DND-41 (cell line): Measurements from ENCODE around the gene CXCL9.

Source experiments
- ATAC-seq: fragments of 200-7000 bp; cut with Tn5 transposase; 3 replicates; pipeline ENCODE4 v1.9.1; 2021; ENCODE audit warnings: low read depth; ENCODE audit not compliant: insufficient read depth
- DNase-seq: peaks from one replicate; pipeline ENCODE4 v3.0.0-alpha.2; 2020
- H2AFZ ChIP-seq: 2 replicates; pipeline ENCODE4 v1.6.0; 2012; ENCODE audit warnings: low read depth, low read length
- H3K27ac ChIP-seq: 2 replicates; pipeline ENCODE4 v1.5.1; 2012; ENCODE audit warnings: low read length, inconsistent platforms
- H3K27me3 ChIP-seq: fragments of 200-600 bp; sonication (generic); 2 replicates; pipeline ENCODE4 v1.6.0; 2012; ENCODE audit warnings: low read length, mild to moderate bottlenecking, inconsistent platforms; ENCODE audit not compliant: insufficient read depth, poor library complexity
- H3K36me3 ChIP-seq: 2 replicates; pipeline ENCODE4 v1.5.1; 2012; ENCODE audit warnings: low read length, inconsistent platforms; ENCODE audit not compliant: insufficient read depth
- H3K4me1 ChIP-seq: 2 replicates; pipeline ENCODE4 v1.5.1; 2012; ENCODE audit warnings: mild to moderate bottlenecking, low read length; ENCODE audit not compliant: insufficient read depth
- H3K4me2 ChIP-seq: 2 replicates; pipeline ENCODE4 v1.6.0; 2012; ENCODE audit warnings: mild to moderate bottlenecking, moderate library complexity, low read length, inconsistent platforms; ENCODE audit not compliant: insufficient read depth
- H3K4me3 ChIP-seq, 2 experiments: fragments of 200-600 bp in 1 of 2; shearing (Covaris generic) in 1 of 2; 2 replicates each; pipeline ENCODE4 v1.5.1; 2012 to 2016; ENCODE audit warnings: inconsistent platforms in 2 of 2, low read length in 2 of 2, mild to moderate bottlenecking in 2 of 2, low read depth in 1 of 2, moderate library complexity in 1 of 2
- H3K79me2 ChIP-seq: 2 replicates; pipeline ENCODE4 v1.6.0; 2012; ENCODE audit warnings: low read length, inconsistent platforms; ENCODE audit not compliant: insufficient read depth
- H3K9ac ChIP-seq: 2 replicates; pipeline ENCODE4 v1.6.0; 2012; ENCODE audit warnings: low read depth, mild to moderate bottlenecking, inconsistent platforms, low read length, moderate library complexity
- H3K9me3 ChIP-seq: 2 replicates; pipeline ENCODE4 v1.5.1; 2012; ENCODE audit warnings: low read length, moderate library complexity, mild to moderate bottlenecking, inconsistent platforms; ENCODE audit not compliant: insufficient read depth, severe bottlenecking
- H4K20me1 ChIP-seq: 2 replicates; pipeline ENCODE4 v1.6.0; 2012; ENCODE audit warnings: low read length; ENCODE audit not compliant: insufficient read depth
- CTCF ChIP-seq: IDR thresholded peaks from 2 replicates; pipeline ENCODE4 v1.5.1; 2012; ENCODE audit warnings: borderline replicate concordance, low read length, moderate library complexity, mild to moderate bottlenecking; ENCODE audit not compliant: poor library complexity, severe bottlenecking; ENCODE audit errors: extremely low read depth
- EZH2 ChIP-seq: IDR thresholded peaks from 3 replicates; pipeline ENCODE4 v1.6.1; 2012; ENCODE audit warnings: borderline replicate concordance, low read depth, mild to moderate bottlenecking, moderate library complexity, low read length, inconsistent platforms; ENCODE audit not compliant: severe bottlenecking

The CXCL9 gene

DNA sequence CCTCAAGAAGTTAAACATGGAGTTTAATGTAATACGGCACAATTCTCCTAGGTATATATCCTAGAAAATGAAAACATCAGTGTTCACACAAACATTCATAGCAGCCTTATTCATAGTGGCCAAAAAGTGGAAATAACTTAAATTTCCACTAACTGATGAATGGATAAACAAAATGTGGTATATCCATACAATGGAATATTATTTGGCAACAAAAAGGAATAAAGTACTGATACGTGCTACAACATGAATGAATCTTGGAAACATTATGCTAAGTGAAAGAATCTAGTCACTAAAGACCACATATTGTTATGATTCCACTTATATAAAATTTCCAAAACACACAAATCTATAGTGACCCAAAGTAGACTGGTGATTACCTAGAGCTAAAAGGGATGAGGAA is 31.1 kb downstream of the CXCL9 start:
- H4K20me1 ChIP-seq: peaks cover 4% of the 10 kb centered on the region; the same call in 1 of the 2 replicates
- DNase-seq: no peak
- no peak for ATAC-seq
- no peaks in the 10 kb centered on the region for H3K79me2 ChIP-seq
- no peak overlapping the region for H3K9ac ChIP-seq
- H3K9me3 ChIP-seq: no peaks in the 10 kb centered on the region
- no peak overlapping the region for H3K27ac ChIP-seq
- no peaks in the 10 kb centered on the region for H3K27me3 ChIP-seq
- H3K4me3 ChIP-seq: no peak overlapping the region
- H3K4me2 ChIP-seq: no peak overlapping the region
- TF ChIP-seq CTCF (no peak), EZH2 (no peak)
- peaks cover 83% of the 10 kb centered on the region for H3K36me3 ChIP-seq
- H2AFZ ChIP-seq: no peak overlapping the region
- H3K4me1 ChIP-seq: no peaks in the 10 kb centered on the region

GRCh38 chr4:75973766-75974165 is 33.5 kb downstream of the CXCL9 start:
- Histone ChIP-seq H2AFZ (no peak overlapping the region), H3K27ac (no peak overlapping the region), H3K4me2 (no peak overlapping the region), H3K27me3 (no peaks in the 10 kb centered on the region), H4K20me1 (no peaks in the 10 kb centered on the region; the same call in 1 of the 2 replicates), H3K36me3 (peaks cover 91% of the 10 kb centered on the region), H3K4me1 (no peaks in the 10 kb centered on the region), H3K79me2 (no peaks in the 10 kb centered on the region), H3K9me3 (no peaks in the 10 kb centered on the region), H3K9ac (no peak overlapping the region), H3K4me3 (no peak overlapping the region)
- DNase-seq (no peak), ATAC-seq (no peak)
- no peak for TF ChIP-seq CTCF
- no peak for TF ChIP-seq EZH2

- Histone ChIP-seq H3K27me3 (no peaks in the 10 kb centered on the region), H3K79me2 (no peaks in the 10 kb centered on the region), H3K9ac (no peak overlapping the region), H3K9me3 (peaks cover 8% of the 10 kb centered on the region), H3K27ac (no peak overlapping the region), H3K4me2 (no peak overlapping the region), H3K36me3 (peaks cover 99% of the 10 kb centered on the region), H4K20me1 (no peaks in the 10 kb centered on the region), H2AFZ (no peak overlapping the region), H3K4me1 (no peaks in the 10 kb centered on the region), H3K4me3 (no peak overlapping the region)
- TF ChIP-seq CTCF (no peak), EZH2 (no peak)
- DNase-seq (no peak), ATAC-seq (no peak)
These were observed 39.2 kb downstream of the CXCL9 start for GRCh38 chr4:75968084-75968483.

DNA sequence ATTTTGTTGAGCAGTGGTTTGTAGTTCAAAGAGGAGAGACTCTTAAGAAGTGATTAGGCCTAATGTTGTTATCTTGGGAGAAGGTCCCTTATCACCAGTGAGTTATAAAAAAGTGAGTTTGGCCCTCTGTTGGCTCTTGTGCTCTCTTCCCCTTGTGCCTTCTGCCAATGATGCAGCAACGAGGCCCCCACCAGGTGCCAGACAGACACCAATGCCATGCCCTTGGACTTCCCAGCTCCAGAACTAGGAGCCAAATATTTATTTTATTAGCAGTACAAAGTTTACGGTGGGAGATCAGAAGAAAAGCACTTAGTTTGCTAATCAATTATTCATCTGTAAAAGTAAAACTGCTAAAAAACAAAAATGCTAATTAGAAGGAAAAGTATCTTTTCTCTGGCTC is 43.8 kb downstream of the CXCL9 start:
- H3K36me3 ChIP-seq: peaks cover 86% of the 10 kb centered on the region

More for the DNA sequence above, 43.8 kb downstream of the CXCL9 start:
- no peaks in the 10 kb centered on the region for H3K4me1 ChIP-seq
- no peak overlapping the region for H3K27ac ChIP-seq
- DNase-seq (no peak), ATAC-seq (no peak)
- no peaks in the 10 kb centered on the region for H3K79me2 ChIP-seq
- no peaks in the 10 kb centered on the region for H3K27me3 ChIP-seq
- H2AFZ ChIP-seq: no peak overlapping the region
- TF ChIP-seq CTCF: no peak
- no peak for TF ChIP-seq EZH2
- no peaks in the 10 kb centered on the region for H4K20me1 ChIP-seq
- no peak overlapping the region for H3K9ac ChIP-seq
- peaks cover 8% of the 10 kb centered on the region for H3K9me3 ChIP-seq
- H3K4me2 ChIP-seq: no peak overlapping the region
- H3K4me3 ChIP-seq: no peak overlapping the region
